Activated naive CD8-positive, alpha-beta T cell treated with anti-CD3 and anti-CD28 coated beads, Interleukin-2, amount 10 ng/mL, durations not matched to agents 7 days and 5 days (primary cell): ENCODE measurements around the gene DTNB. TPM values are rescaled to one million over a fixed set of nuclear protein-coding genes. Genes with fewer than 3 reads are reported as not detected.
"Not testable (repeated sequence)": the region's sequence is repeated elsewhere in the genome, so short reads cannot be mapped to it uniquely, and the experiment has no call there.

Experiments used
- ATAC-seq: fragments of 150-1000 bp; cut with Tn5 transposase; one replicate; pipeline ENCODE4 v1.10.0; 2021; ENCODE audit warnings: low read depth, moderate library complexity
- POLR2A ChIA-PET: fragments of 350-600 bp; sonication (Branson Sonifier 250); formaldehyde crosslinking; loops from one replicate; lab custom pipeline; 2021; ENCODE audit warnings: antibody characterized with exemption; lab: Charles Lee
- DNase-seq: peaks from one replicate; pipeline ENCODE4 v3.0.0; 2021
- H3K27ac Mint-ChIP-seq: one replicate; pipeline ENCODE4 v1.8.0; 2022; ENCODE audit warnings: mild to moderate bottlenecking, mixed read lengths
- H3K27me3 Mint-ChIP-seq: one replicate; pipeline ENCODE4 v1.8.0; 2022; ENCODE audit warnings: mild to moderate bottlenecking, moderate library complexity, mixed read lengths
- H3K36me3 Mint-ChIP-seq: one replicate; pipeline ENCODE4 v1.8.0; 2021; ENCODE audit warnings: mild to moderate bottlenecking, mixed read lengths
- H3K4me1 Mint-ChIP-seq: one replicate; pipeline ENCODE4 v1.8.0; 2021; ENCODE audit warnings: mixed read lengths
- H3K4me3 Mint-ChIP-seq: one replicate; pipeline ENCODE4 v1.8.0; 2022; ENCODE audit warnings: mild to moderate bottlenecking, moderate library complexity, mixed read lengths
- H3K9me3 Mint-ChIP-seq: one replicate; pipeline ENCODE4 v1.8.0; 2021; ENCODE audit warnings: mixed read lengths
- total RNA-seq, 2 experiments: library from RNA; stranded (reverse); gene quantifications; one replicate each; pipeline ENCODE4 v1.2.3, GENCODE V29; 2021

The DTNB gene
- 10 to 100 TPM; 36.7 to 38.3 TPM for total RNA-seq

DNA sequence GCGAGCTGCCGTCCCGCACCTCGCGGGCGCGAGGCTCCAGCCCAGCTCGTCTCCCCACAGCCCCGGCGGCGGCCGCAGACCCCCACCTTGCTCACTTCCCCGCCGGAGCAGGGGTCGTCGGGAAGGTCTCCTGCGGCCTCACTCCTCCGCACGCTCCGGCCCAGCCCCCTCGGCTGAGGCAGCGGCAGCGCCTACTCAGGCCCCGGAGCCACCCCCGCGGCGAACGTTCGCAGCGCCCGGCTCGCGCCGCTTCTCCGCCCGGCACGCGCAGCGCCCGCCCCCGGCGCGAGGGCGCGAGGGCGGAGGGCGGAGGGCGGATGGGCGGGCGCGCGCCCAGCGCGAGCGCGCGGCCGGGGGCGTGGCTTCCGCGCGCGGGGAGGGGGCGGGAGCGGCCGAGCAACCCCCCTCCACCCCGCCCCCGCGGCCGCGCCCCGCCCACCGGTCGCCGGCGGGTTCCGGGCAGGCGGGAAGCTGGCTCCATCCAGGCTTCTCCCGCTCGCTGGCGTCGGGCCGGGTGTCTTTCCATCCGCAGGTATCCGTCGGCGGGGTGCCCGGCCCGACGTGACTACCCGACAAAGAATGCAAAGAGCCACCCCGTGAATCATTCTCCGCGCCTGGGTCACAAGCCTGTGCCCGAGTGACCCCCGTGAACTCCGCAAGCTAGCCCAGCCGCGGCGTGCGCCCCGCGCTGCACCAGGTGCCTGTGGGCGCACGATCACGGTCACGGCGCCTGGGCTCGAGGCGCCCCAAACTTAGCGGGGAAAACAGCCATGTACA is at the start of gene DTNB:
Gene DTNB (minus strand): TSS at position 278 of the 777 bp plus-strand sequence. CDS start 20,917 bp downstream, outside the sequence.
- no peaks in the 10 kb centered on the region for H3K36me3 Mint-ChIP-seq
- DNase-seq: peak; percentile 89
- peaks cover 21% of the 10 kb centered on the region for H3K4me1 Mint-ChIP-seq
- peak within 1 kb of the TSS; percentile 86 for H3K4me3 Mint-ChIP-seq
- no peaks in the 10 kb centered on the region for H3K9me3 Mint-ChIP-seq
- peak within 1 kb of the TSS; percentile 76 for H3K27ac Mint-ChIP-seq
- ATAC-seq: peak; percentile 80
- peaks cover 22% of the 10 kb centered on the region for H3K27me3 Mint-ChIP-seq
- POLR2A ChIA-PET: interaction anchor here (0.6 to 2.6 kb wide), 7 partner anchors 12 to 443 kb away, joined by 3 to 13 read pairs (median 3); partner anchors contain the start of gene ASXL2

DNA sequence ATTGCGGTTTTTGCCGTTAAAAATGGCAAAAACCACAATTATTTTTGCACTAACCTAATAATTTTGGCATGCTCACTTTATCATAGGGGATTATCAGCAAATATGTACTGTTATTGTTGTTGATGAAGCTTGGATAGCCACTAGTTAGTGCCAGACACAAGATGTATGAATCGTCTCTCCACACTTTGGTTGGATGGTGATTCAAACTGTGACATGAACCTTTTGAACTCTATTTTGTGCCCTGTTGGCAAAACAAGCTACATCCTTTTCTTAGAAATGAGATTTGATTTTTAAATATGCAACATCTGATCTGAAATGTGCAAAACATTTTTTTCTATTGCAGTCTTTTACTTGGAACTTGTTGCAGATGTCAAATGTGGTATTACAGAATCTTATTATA is 48.8 kb upstream of the DTNB start:
- Mint-ChIP-seq H3K27ac (no peak overlapping the region), H3K4me3 (no peak overlapping the region), H3K9me3 (no peaks in the 10 kb centered on the region), H3K4me1 (peaks cover 5% of the 10 kb centered on the region), H3K27me3 (peaks cover 16% of the 10 kb centered on the region), H3K36me3 (no peaks in the 10 kb centered on the region)
- ATAC-seq: no peak
- POLR2A ChIA-PET: no interaction called here
- DNase-seq: no peak

DNA sequence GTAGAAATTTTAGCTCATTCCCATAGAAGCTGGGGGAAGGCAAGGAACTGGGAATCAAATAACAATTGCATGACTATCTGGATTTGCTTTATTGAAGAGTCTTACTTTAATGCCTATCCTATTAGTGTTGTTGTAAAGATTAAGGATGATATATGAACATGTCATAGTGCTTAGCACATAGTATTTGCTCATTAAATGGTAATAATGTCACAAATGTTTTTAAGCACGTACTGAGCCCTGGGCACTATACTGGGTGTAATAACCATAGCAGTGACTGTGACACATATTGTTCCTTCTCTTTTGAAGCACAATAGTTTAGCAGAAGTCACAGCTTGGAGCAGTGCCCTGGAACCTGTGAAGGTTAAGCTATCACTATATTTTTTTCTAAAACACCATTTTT is 47.2 kb upstream of the DTNB start:
- no peaks in the 10 kb centered on the region for H3K9me3 Mint-ChIP-seq
- POLR2A ChIA-PET: no interaction called here
- ATAC-seq: no peak
- no peak for DNase-seq
- H3K36me3 Mint-ChIP-seq: no peaks in the 10 kb centered on the region
- H3K4me3 Mint-ChIP-seq: no peak overlapping the region
- peaks cover 14% of the 10 kb centered on the region for H3K27me3 Mint-ChIP-seq
- H3K27ac Mint-ChIP-seq: no peak overlapping the region
- H3K4me1 Mint-ChIP-seq: peaks cover 5% of the 10 kb centered on the region

DNA sequence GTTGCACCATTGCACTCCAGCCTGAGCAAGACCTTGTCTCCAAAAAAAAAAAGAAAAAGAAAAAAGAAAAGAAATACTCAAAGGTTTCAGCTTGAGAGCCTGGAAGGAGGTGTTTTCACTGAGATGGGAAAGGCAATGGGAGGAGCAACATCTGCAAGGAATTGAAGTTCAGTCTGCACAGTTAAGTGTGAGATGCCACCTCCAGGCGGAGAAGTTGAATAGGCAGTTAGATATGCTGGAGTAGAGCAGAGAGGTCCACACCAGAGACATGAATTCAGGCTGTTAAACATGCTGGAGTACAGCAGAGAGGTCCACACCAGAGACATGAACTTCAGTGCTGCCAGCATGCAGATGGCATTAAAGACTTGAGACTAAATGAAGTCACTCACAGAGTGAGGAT is 41.4 kb upstream of the DTNB start:
- Mint-ChIP-seq H3K27ac (no peak overlapping the region), H3K36me3 (no peaks in the 10 kb centered on the region), H3K27me3 (peaks cover 23% of the 10 kb centered on the region), H3K9me3 (no peaks in the 10 kb centered on the region), H3K4me3 (no peak overlapping the region), H3K4me1 (peaks cover 14% of the 10 kb centered on the region)
- POLR2A ChIA-PET: no interaction called here
- DNase-seq (no peak), ATAC-seq (no peak)

DNA sequence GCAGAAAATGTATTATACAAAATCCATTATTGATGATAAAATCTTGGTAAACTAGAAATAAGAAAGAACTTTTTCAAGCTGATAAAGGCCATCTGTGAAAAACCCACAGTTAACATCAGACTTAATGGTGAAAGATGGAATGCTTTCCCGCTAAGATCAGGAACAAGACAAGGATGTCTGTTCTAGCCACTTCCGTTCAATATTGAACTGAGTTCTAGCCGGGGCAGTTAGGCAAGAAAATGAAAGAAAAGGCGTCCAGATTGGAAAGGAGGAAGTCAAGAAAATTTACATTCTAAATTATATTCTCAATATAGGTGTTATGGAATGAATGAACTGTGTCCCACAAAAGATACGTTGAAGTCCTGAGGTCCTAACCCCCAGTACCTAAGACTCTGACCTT is 39.1 kb upstream of the DTNB start:
- H3K4me3 Mint-ChIP-seq: no peak overlapping the region
- H3K27me3 Mint-ChIP-seq: peaks cover 29% of the 10 kb centered on the region
- peaks cover 13% of the 10 kb centered on the region for H3K4me1 Mint-ChIP-seq
- DNase-seq (no peak), ATAC-seq (no peak)
- H3K36me3 Mint-ChIP-seq: no peaks in the 10 kb centered on the region
- POLR2A ChIA-PET: interaction anchor here (0.5 kb wide), 1 partner anchor 1637 kb away, joined by 3 read pairs; no protein-coding TSS in a partner anchor
- H3K27ac Mint-ChIP-seq: no peak overlapping the region
- H3K9me3 Mint-ChIP-seq: no peaks in the 10 kb centered on the region

DNA sequence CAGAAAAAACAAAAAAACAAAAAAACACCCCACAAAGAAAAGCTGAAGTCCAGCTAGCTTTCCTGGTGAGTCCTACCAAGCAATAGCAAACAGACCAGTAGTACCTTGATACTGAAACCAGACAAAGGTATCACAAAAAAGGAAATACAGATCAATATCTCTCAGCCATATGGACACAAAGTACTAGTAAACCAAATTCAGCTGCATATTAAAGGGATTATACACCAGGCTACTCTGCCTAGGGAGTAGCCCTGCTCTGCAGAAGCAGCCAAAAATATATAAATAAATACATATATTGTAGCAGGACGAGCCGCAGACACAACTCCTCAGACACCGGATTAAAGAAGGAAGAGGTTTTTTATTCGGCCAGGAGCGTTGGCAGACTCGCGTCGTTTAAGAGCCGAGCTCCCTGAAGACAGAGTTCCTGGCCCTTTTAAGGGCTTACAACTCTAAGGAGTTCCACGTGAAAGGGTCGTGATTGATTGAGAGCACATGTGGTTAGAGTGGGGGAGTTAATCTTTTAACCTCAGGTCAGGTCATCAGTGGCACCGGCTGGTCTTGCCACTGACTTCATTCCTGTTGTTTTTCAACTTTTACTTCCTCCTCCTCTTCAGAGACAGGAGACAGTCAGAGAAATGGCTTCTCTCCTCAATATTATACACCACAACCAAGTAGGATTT is 38.4 kb upstream of the DTNB start:
- ATAC-seq: no peak
- no peaks in the 10 kb centered on the region for H3K9me3 Mint-ChIP-seq
- H3K27me3 Mint-ChIP-seq: peaks cover 29% of the 10 kb centered on the region
- H3K4me1 Mint-ChIP-seq: peaks cover 13% of the 10 kb centered on the region
- no peaks in the 10 kb centered on the region for H3K36me3 Mint-ChIP-seq
- peak overlapping the region; percentile 65 for H3K4me3 Mint-ChIP-seq
- DNase-seq: no peak
- POLR2A ChIA-PET: interaction anchor here (0.5 kb wide), 1 partner anchor 1638 kb away, joined by 3 read pairs; no protein-coding TSS in a partner anchor
- H3K27ac Mint-ChIP-seq: peak overlapping the region; percentile 44

DNA sequence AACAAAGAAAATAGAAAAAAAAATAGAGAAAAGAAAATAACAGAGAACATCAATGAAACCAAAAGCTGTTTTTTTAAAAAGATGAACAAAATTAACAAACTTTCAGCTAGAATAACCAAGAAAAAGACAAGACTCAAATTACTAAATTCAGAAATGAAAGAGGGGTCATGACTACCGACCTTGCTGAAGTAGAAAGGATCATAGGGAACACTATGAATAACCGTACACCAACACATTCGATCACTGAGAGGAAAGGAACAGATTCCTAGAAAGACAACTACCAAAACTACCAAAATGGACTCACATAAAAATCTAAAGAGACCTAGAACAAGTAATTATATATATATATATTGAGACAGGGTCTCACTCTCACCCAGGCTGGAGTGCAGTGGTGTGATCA is 37.4 kb upstream of the DTNB start:
- Mint-ChIP-seq H3K27me3 (peaks cover 29% of the 10 kb centered on the region), H3K4me3 (no peak overlapping the region), H3K36me3 (no peaks in the 10 kb centered on the region), H3K4me1 (peaks cover 13% of the 10 kb centered on the region), H3K9me3 (no peaks in the 10 kb centered on the region), H3K27ac (no peak overlapping the region)
- no peak for DNase-seq
- ATAC-seq: no peak
- POLR2A ChIA-PET: interaction anchor here (0.6 to 1.0 kb wide), 2 partner anchors 22 to 315 kb away, joined by 3 read pairs; no protein-coding TSS in a partner anchor

DNA sequence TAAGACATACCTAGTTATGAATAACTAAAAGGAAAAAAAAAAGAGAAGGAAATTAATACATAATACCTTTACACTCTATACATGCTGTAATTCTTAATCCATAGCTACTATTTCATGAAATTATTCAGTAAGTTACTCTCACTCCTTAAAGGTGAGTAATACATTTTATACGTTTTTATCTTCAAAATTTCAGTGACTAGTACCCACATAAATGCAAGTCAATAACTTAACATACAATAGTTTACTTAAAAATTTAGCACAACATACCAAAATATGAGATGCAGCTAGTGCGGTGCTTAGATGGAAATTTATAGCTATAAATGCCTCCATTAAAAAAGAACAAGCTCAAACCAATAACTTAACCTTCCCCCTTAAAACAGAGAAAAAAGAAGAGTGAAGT is 36.0 kb upstream of the DTNB start:
- Mint-ChIP-seq H3K27ac (no peak overlapping the region), H3K4me3 (no peak overlapping the region), H3K27me3 (peaks cover 26% of the 10 kb centered on the region), H3K36me3 (no peaks in the 10 kb centered on the region), H3K9me3 (no peaks in the 10 kb centered on the region), H3K4me1 (peaks cover 13% of the 10 kb centered on the region)
- ATAC-seq (no peak), DNase-seq (no peak)
- POLR2A ChIA-PET: no interaction called here

DNA sequence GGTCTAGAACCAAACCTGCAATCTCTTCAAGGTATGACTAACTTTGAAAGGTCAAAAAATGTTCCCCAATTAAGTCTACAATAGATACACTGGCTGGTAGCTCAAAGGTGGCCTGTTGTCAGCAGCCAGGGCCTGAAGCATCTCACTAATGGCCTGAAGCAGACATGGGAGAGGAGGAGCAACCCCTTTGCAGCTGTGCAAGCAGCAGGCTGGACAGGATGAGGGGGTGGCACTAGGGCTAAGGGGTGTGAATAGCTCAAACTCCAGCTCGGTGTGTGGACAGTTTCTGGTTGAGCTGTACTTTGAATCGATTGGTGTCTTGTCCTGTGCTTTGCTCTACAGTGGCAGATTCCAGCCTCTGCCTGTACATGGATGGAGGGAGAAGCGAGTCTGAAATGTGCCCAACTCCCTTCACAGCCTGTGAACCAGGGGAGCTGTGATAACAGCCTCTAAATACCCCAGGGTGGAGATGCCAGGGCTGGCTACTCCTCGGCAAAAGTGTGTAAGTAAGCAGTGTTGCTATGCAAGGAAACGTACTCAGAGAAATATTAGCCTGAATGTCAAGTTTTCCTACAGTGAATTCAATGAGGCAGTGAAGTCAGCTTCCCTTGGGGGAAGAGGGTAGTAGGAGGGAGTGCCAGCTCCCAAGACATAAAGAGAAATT is 34.7 kb upstream of the DTNB start:
- H3K27ac Mint-ChIP-seq: no peak overlapping the region
- H3K4me3 Mint-ChIP-seq: no peak overlapping the region
- H3K4me1 Mint-ChIP-seq: peaks cover 13% of the 10 kb centered on the region
- H3K27me3 Mint-ChIP-seq: peaks cover 20% of the 10 kb centered on the region
- H3K36me3 Mint-ChIP-seq: no peaks in the 10 kb centered on the region
- DNase-seq: no peak
- ATAC-seq: no peak
- POLR2A ChIA-PET: no interaction called here
- no peaks in the 10 kb centered on the region for H3K9me3 Mint-ChIP-seq

DNA sequence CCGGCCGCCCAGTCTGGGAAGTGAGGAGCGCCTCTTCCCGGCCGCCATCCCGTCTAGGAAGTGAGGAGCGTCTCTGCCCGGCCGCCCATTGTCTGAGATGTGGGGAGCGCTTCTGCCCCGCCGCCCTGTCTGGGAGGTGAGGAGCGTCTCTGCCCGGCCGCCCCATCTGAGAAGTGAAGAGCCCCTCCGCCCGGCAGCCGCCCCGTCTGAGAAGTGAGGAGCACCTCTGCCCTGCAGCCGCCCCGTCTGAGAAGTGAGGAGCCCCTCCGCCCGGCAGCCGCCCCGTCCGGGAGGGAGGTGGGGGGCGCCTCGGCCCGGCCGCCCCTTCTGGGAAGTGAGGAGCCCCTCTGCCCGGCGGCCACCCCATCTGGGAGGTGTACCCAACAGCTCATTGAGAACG is 32.2 kb upstream of the DTNB start:
- H3K27me3 Mint-ChIP-seq: peaks cover 10% of the 10 kb centered on the region
- H3K27ac Mint-ChIP-seq, H3K4me3 Mint-ChIP-seq, POLR2A ChIA-PET, H3K4me1 Mint-ChIP-seq, H3K36me3 Mint-ChIP-seq, ATAC-seq, H3K9me3 Mint-ChIP-seq, DNase-seq: not testable (repeated sequence)

DNA sequence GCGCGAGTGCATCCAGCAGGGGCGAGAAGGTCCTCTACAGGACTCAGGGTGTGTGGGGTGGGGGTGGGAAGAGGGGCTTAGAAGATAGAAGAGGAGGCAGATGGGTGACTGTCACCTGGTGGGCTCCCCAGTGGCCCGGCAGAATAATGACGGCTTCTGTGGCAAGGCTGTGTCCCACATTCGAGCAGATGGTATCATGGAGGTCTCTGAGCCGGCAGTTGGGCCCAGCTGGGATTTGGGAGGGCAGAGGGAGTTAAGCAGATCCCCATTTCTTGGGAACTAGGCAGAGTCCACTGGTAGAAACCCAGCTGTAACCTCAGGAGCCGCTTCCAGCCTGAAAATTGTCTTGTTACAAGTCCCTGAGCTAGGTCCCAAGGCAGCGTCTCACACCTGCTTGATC is 28.4 kb upstream of the DTNB start:
- POLR2A ChIA-PET: no interaction called here
- Mint-ChIP-seq H3K36me3 (no peaks in the 10 kb centered on the region), H3K27me3 (no peaks in the 10 kb centered on the region), H3K4me1 (peaks cover 3% of the 10 kb centered on the region), H3K4me3 (no peak overlapping the region), H3K9me3 (no peaks in the 10 kb centered on the region), H3K27ac (no peak overlapping the region)
- ATAC-seq (no peak), DNase-seq (no peak)

DNA sequence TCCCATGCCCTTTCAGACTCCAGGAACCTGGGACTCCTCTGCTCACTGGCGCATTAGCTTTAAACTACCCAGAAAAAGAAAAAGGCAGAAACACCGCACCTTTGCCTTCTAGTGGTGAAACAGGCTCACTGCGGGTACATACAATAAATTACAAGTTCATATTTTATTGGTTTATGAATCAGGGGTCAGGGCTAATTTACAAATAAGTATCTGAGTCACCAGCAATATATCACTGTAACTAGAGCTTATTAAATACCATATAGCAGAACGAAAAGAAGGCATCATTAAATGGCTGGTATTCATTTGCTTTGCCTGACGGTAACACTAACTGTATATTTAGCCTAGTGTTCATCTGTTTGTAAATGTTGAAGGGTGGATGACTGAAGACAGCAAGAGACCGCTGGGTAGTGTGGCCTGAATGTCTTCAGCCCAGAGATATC is 26.9 kb upstream of the DTNB start:
- ATAC-seq (no peak), DNase-seq (no peak)
- Mint-ChIP-seq H3K9me3 (no peaks in the 10 kb centered on the region), H3K36me3 (no peaks in the 10 kb centered on the region), H3K27ac (no peak overlapping the region), H3K27me3 (no peaks in the 10 kb centered on the region), H3K4me3 (no peak overlapping the region), H3K4me1 (peaks cover 3% of the 10 kb centered on the region)
- POLR2A ChIA-PET: interaction anchor here (0.7 to 0.9 kb wide), 2 partner anchors 26 to 56 kb away, joined by 3 read pairs; no protein-coding TSS in a partner anchor

DNA sequence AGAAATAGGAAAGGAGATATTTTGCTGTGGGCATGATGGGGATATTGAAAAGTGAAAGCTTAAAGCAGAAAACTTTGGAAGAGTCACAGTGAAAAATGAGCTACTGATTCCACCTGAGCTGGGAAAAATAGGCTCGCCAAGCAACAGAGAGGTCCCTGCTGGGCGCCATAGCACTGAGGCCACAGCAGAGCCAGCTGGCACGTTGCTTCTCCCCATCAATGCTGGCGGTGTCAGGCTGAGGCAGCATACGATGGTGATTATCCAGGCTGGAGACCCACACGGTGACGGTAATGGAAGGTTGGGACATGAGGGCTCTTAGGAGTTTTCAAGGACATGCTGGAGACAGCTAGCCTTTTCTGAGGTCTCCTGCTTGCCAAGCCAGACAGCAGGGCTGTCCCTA is 25.8 kb upstream of the DTNB start:
- no peak overlapping the region for H3K27ac Mint-ChIP-seq
- no peaks in the 10 kb centered on the region for H3K27me3 Mint-ChIP-seq
- no peaks in the 10 kb centered on the region for H3K36me3 Mint-ChIP-seq
- no peaks in the 10 kb centered on the region for H3K9me3 Mint-ChIP-seq
- no peak for ATAC-seq
- no peak overlapping the region for H3K4me3 Mint-ChIP-seq
- peaks cover 3% of the 10 kb centered on the region for H3K4me1 Mint-ChIP-seq
- POLR2A ChIA-PET: no interaction called here
- DNase-seq: no peak
